GM23338 (cell line): ENCODE measurements around the gene CARNS1. TPM values are rescaled to one million over a fixed set of nuclear protein-coding genes. Genes with fewer than 3 reads are reported as not detected.

Source experiments
- ATAC-seq: fragments of 200-7000 bp; cut with Tn5 transposase; 3 replicates; pipeline ENCODE4 v1.9.1; 2020
- DNase-seq: peaks from one replicate; pipeline ENCODE4 v3.0.0-alpha.2; 2015; ENCODE audit warnings: low spot score
- H2AFZ ChIP-seq: fragments of 200-600 bp; sonication (generic); 2 replicates; pipeline ENCODE4 v1.8.0; 2016; ENCODE audit warnings: antibody characterized with exemption, mild to moderate bottlenecking, moderate library complexity
- H3F3A ChIP-seq: fragments of 200-600 bp; sonication (generic); replicated peaks from 2 replicates; pipeline ENCODE4 v1.8.0; 2017; ENCODE audit warnings: antibody characterized with exemption, mixed run types, low read depth
- H3K27ac ChIP-seq: fragments of 200-600 bp; sonication (generic); 2 replicates; pipeline ENCODE4 v1.6.1; 2016; ENCODE audit warnings: low read depth
- H3K27me3 ChIP-seq: fragments of 200-600 bp; sonication (generic); 2 replicates; pipeline ENCODE4 v1.8.0; 2016; ENCODE audit warnings: mild to moderate bottlenecking, mixed run types, moderate library complexity; ENCODE audit not compliant: insufficient read depth
- H3K36me3 ChIP-seq: fragments of 200-600 bp; sonication (generic); 2 replicates; pipeline ENCODE4 v1.8.0; 2016; ENCODE audit warnings: mild to moderate bottlenecking; ENCODE audit not compliant: insufficient read depth
- H3K4me1 ChIP-seq: fragments of 200-600 bp; sonication (generic); 2 replicates; pipeline ENCODE4 v1.8.0; 2016; ENCODE audit warnings: mild to moderate bottlenecking, moderate library complexity; ENCODE audit not compliant: insufficient read depth
- H3K4me2 ChIP-seq: fragments of 200-600 bp; sonication (generic); 2 replicates; pipeline ENCODE4 v1.7.1; 2017; ENCODE audit warnings: mixed run types
- H3K4me3 ChIP-seq: fragments of 200-600 bp; sonication (generic); 2 replicates; pipeline ENCODE4 v1.6.1; 2016; ENCODE audit warnings: mixed run types
- H3K79me2 ChIP-seq: fragments of 200-600 bp; sonication (generic); replicated peaks from 2 replicates; pipeline ENCODE4 v1.8.0; 2017; ENCODE audit warnings: mild to moderate bottlenecking; ENCODE audit not compliant: insufficient read depth
- H3K9me2 ChIP-seq: fragments of 200-600 bp; sonication (generic); 2 replicates; pipeline ENCODE4 v1.8.0; 2017; ENCODE audit not compliant: insufficient read depth
- H4K20me1 ChIP-seq: fragments of 200-600 bp; sonication (generic); replicated peaks from 2 replicates; pipeline ENCODE4 v1.8.0; 2017; ENCODE audit warnings: mild to moderate bottlenecking; ENCODE audit not compliant: insufficient read depth
- H3K27ac Mint-ChIP-seq: 2 replicates; pipeline ENCODE4 v1.8.0; 2020; ENCODE audit warnings: inconsistent platforms, mild to moderate bottlenecking, moderate library complexity, mixed read lengths
- H3K27me3 Mint-ChIP-seq: 3 replicates; pipeline ENCODE4 v1.8.0; 2022; ENCODE audit warnings: low read depth, mild to moderate bottlenecking, moderate library complexity, mixed read lengths, inconsistent platforms; ENCODE audit not compliant: insufficient read depth, poor library complexity
- H3K36me3 Mint-ChIP-seq: 3 replicates; pipeline ENCODE4 v1.8.0; 2021; ENCODE audit warnings: low read depth, mild to moderate bottlenecking, inconsistent platforms, moderate library complexity, mixed read lengths
- H3K4me1 Mint-ChIP-seq: 3 replicates; pipeline ENCODE4 v1.8.0; 2020; ENCODE audit warnings: mild to moderate bottlenecking, inconsistent platforms, mixed read lengths
- H3K4me3 Mint-ChIP-seq: 3 replicates; pipeline ENCODE4 v1.8.0; 2021; ENCODE audit warnings: moderate library complexity, mild to moderate bottlenecking, inconsistent platforms, mixed read lengths
- H3K9me3 Mint-ChIP-seq: 3 replicates; pipeline ENCODE4 v1.8.0; 2020; ENCODE audit warnings: moderate library complexity, mild to moderate bottlenecking, inconsistent platforms, mixed read lengths
- ETS1 ChIP-seq: IDR thresholded peaks from 2 replicates; pipeline ENCODE4 v1.6.1; 2016; ENCODE audit warnings: antibody characterized with exemption
- NANOG ChIP-seq: IDR thresholded peaks from 2 replicates; pipeline ENCODE4 v1.6.1; 2016; ENCODE audit warnings: antibody characterized with exemption, borderline replicate concordance
- POLR2AphosphoS5 ChIP-seq: IDR thresholded peaks from 2 replicates; pipeline ENCODE4 v1.6.1; 2016; ENCODE audit warnings: antibody characterized with exemption, low read depth
- REST ChIP-seq: IDR thresholded peaks from one replicate; pipeline ENCODE4 v1.6.1; 2018; ENCODE audit warnings: antibody characterized with exemption; ENCODE audit not compliant: unreplicated experiment
- STAT1 ChIP-seq: IDR thresholded peaks from one replicate; pipeline ENCODE4 v1.6.1; 2016; ENCODE audit warnings: antibody characterized with exemption; ENCODE audit not compliant: unreplicated experiment
- ZNF114 ChIP-seq: fragments of 250-450 bp; sonication (Bioruptor Pico); IDR thresholded peaks from 2 replicates; pipeline ENCODE4 v1.5.0; 2020; ENCODE audit warnings: mild to moderate bottlenecking, moderate library complexity
- ZNF331 ChIP-seq: fragments of 250-450 bp; sonication (Bioruptor Pico); IDR thresholded peaks from 2 replicates; pipeline ENCODE4 v1.5.0; 2020; ENCODE audit warnings: low read depth, mild to moderate bottlenecking, moderate library complexity
- ZNF462 ChIP-seq: fragments of 250-450 bp; sonication (Bioruptor Pico); IDR thresholded peaks from 2 replicates; pipeline ENCODE4 v1.5.0; 2020; ENCODE audit warnings: mild to moderate bottlenecking, moderate library complexity
- long read RNA-seq: library from polyadenylated mRNA; unstranded; transcript quantifications from one replicate; pipeline ENCODE4 v2.0.0, GENCODE V29; 2020; ENCODE audit not compliant: unreplicated experiment
- polyA plus RNA-seq: library from polyadenylated mRNA; unstranded; fragments of >200 nt; fragmentation: Nextera tagmentation; extraction: Ambion mirVana; gene quantifications from 2 replicates; pipeline ENCODE4 v1.2.1, GENCODE V29; 2016
- total RNA-seq: library from RNA; depleted of rRNA; stranded (reverse); fragments of >200 nt; shearing (Covaris generic); gene quantifications from 2 replicates; pipeline ENCODE4 v1.2.3, GENCODE V29; 2014; rRNA removed

Gene CARNS1
- total RNA-seq (0.27 and 0.76 TPM in 2 replicates), polyA plus RNA-seq (0.52 and 0.63 TPM in 2 replicates)
- long read RNA-seq: 0 reads

GRCh38 chr11:67415501-67416304, at the start of gene CARNS1:
TSS of gene CARNS1 (plus strand) at chr11:67415678. CDS start at chr11:67416200, 522 bp downstream.
- Mint-ChIP-seq H3K4me3 (peak within 1 kb of the TSS; percentile 73), H3K36me3 (no peaks in the 10 kb centered on the region), H3K27ac (no peak within 1 kb of the TSS), H3K27me3 (peaks cover 28% of the 10 kb centered on the region), H3K4me1 (peaks cover 16% of the 10 kb centered on the region), H3K9me3 (no peaks in the 10 kb centered on the region)
- Histone ChIP-seq H3K9me2 (no peaks in the 10 kb centered on the region), H3K27ac (no peak within 1 kb of the TSS), H3K4me2 (peak within 1 kb of the TSS; percentile 79), H2AFZ (peak within 1 kb of the TSS; percentile 28; the same call in 1 of the 2 replicates), H3K27me3 (peaks cover 16% of the 10 kb centered on the region; the same call in 1 of the 2 replicates), H3K36me3 (no peaks in the 10 kb centered on the region), H3K79me2 (no peaks in the 10 kb centered on the region), H3K4me3 (peak within 1 kb of the TSS; percentile 55), H3F3A (no peaks in the 10 kb centered on the region), H4K20me1 (no peaks in the 10 kb centered on the region), H3K4me1 (peaks cover 15% of the 10 kb centered on the region; the same call in 1 of the 2 replicates)
- DNase-seq: peak; percentile 69
- peak; percentile 39 for ATAC-seq
- TF ChIP-seq NANOG: no peak
- TF ChIP-seq ETS1: no peak
- no peak for TF ChIP-seq REST
- no peak for TF ChIP-seq ZNF331 (CRISPR knock-in tag)
- TF ChIP-seq ZNF114 (CRISPR knock-in tag): no peak
- no peak for TF ChIP-seq POLR2AphosphoS5

- Mint-ChIP-seq H3K9me3 (no peaks in the 10 kb centered on the region), H3K27ac (no peak overlapping the region), H3K4me3 (peak overlapping the region; percentile 4; the same call in 1 of the 3 replicates), H3K27me3 (peaks cover 23% of the 10 kb centered on the region), H3K36me3 (no peaks in the 10 kb centered on the region; the same call in 2 of the 3 replicates), H3K4me1 (peaks cover 26% of the 10 kb centered on the region)
- no peak overlapping the region for H3K4me3 ChIP-seq
- H3K9me2 ChIP-seq: no peaks in the 10 kb centered on the region
- ATAC-seq: peak; percentile 49
- H3K27ac ChIP-seq: no peak overlapping the region
- peaks cover 15% of the 10 kb centered on the region for H3K4me1 ChIP-seq
- H3K36me3 ChIP-seq: no peaks in the 10 kb centered on the region
- no peaks in the 10 kb centered on the region for H4K20me1 ChIP-seq
- no peak for DNase-seq
- H3K27me3 ChIP-seq: peaks cover 38% of the 10 kb centered on the region
- no peaks in the 10 kb centered on the region for H3F3A ChIP-seq
- H3K79me2 ChIP-seq: no peaks in the 10 kb centered on the region
- peak overlapping the region; percentile 32; the same call in 1 of the 2 replicates for H3K4me2 ChIP-seq
- no peak overlapping the region for H2AFZ ChIP-seq
- TF ChIP-seq ZNF462 (CRISPR knock-in tag) (no peak), STAT1 (no peak)
These were observed 49.6 kb upstream of the CARNS1 start for GRCh38 chr11:67365736-67366444.
